GM23338 (cell line): ENCODE data around the gene PGM2. TPM values are rescaled to one million over a fixed set of nuclear protein-coding genes. Genes with fewer than 3 reads are reported as not detected.

Source experiments
- ATAC-seq: fragments of 200-7000 bp; cut with Tn5 transposase; 3 replicates; pipeline ENCODE4 v1.9.1; 2020
- DNase-seq: peaks from one replicate; pipeline ENCODE4 v3.0.0-alpha.2; 2015; ENCODE audit warnings: low spot score
- H2AFZ ChIP-seq: fragments of 200-600 bp; sonication (generic); 2 replicates; pipeline ENCODE4 v1.8.0; 2016; ENCODE audit warnings: antibody characterized with exemption, mild to moderate bottlenecking, moderate library complexity
- H3F3A ChIP-seq: fragments of 200-600 bp; sonication (generic); replicated peaks from 2 replicates; pipeline ENCODE4 v1.8.0; 2017; ENCODE audit warnings: antibody characterized with exemption, mixed run types, low read depth
- H3K27ac ChIP-seq: fragments of 200-600 bp; sonication (generic); 2 replicates; pipeline ENCODE4 v1.6.1; 2016; ENCODE audit warnings: low read depth
- H3K27me3 ChIP-seq: fragments of 200-600 bp; sonication (generic); 2 replicates; pipeline ENCODE4 v1.8.0; 2016; ENCODE audit warnings: mild to moderate bottlenecking, mixed run types, moderate library complexity; ENCODE audit not compliant: insufficient read depth
- H3K36me3 ChIP-seq: fragments of 200-600 bp; sonication (generic); 2 replicates; pipeline ENCODE4 v1.8.0; 2016; ENCODE audit warnings: mild to moderate bottlenecking; ENCODE audit not compliant: insufficient read depth
- H3K4me1 ChIP-seq: fragments of 200-600 bp; sonication (generic); 2 replicates; pipeline ENCODE4 v1.8.0; 2016; ENCODE audit warnings: mild to moderate bottlenecking, moderate library complexity; ENCODE audit not compliant: insufficient read depth
- H3K4me2 ChIP-seq: fragments of 200-600 bp; sonication (generic); 2 replicates; pipeline ENCODE4 v1.7.1; 2017; ENCODE audit warnings: mixed run types
- H3K4me3 ChIP-seq: fragments of 200-600 bp; sonication (generic); 2 replicates; pipeline ENCODE4 v1.6.1; 2016; ENCODE audit warnings: mixed run types
- H3K79me2 ChIP-seq: fragments of 200-600 bp; sonication (generic); replicated peaks from 2 replicates; pipeline ENCODE4 v1.8.0; 2017; ENCODE audit warnings: mild to moderate bottlenecking; ENCODE audit not compliant: insufficient read depth
- H3K9me2 ChIP-seq: fragments of 200-600 bp; sonication (generic); 2 replicates; pipeline ENCODE4 v1.8.0; 2017; ENCODE audit not compliant: insufficient read depth
- H4K20me1 ChIP-seq: fragments of 200-600 bp; sonication (generic); replicated peaks from 2 replicates; pipeline ENCODE4 v1.8.0; 2017; ENCODE audit warnings: mild to moderate bottlenecking; ENCODE audit not compliant: insufficient read depth
- H3K27ac Mint-ChIP-seq: 2 replicates; pipeline ENCODE4 v1.8.0; 2020; ENCODE audit warnings: inconsistent platforms, mild to moderate bottlenecking, moderate library complexity, mixed read lengths
- H3K27me3 Mint-ChIP-seq: 3 replicates; pipeline ENCODE4 v1.8.0; 2022; ENCODE audit warnings: low read depth, mild to moderate bottlenecking, moderate library complexity, mixed read lengths, inconsistent platforms; ENCODE audit not compliant: insufficient read depth, poor library complexity
- H3K36me3 Mint-ChIP-seq: 3 replicates; pipeline ENCODE4 v1.8.0; 2021; ENCODE audit warnings: low read depth, mild to moderate bottlenecking, inconsistent platforms, moderate library complexity, mixed read lengths
- H3K4me1 Mint-ChIP-seq: 3 replicates; pipeline ENCODE4 v1.8.0; 2020; ENCODE audit warnings: mild to moderate bottlenecking, inconsistent platforms, mixed read lengths
- H3K4me3 Mint-ChIP-seq: 3 replicates; pipeline ENCODE4 v1.8.0; 2021; ENCODE audit warnings: moderate library complexity, mild to moderate bottlenecking, inconsistent platforms, mixed read lengths
- H3K9me3 Mint-ChIP-seq: 3 replicates; pipeline ENCODE4 v1.8.0; 2020; ENCODE audit warnings: moderate library complexity, mild to moderate bottlenecking, inconsistent platforms, mixed read lengths
- EZH2 ChIP-seq: fragments of 200-600 bp; sonication (generic); IDR thresholded peaks from one replicate; pipeline ENCODE4 v1.8.0; 2017; ENCODE audit warnings: antibody characterized with exemption, mild to moderate bottlenecking, low read depth; ENCODE audit not compliant: unreplicated experiment
- NANOG ChIP-seq: IDR thresholded peaks from 2 replicates; pipeline ENCODE4 v1.6.1; 2016; ENCODE audit warnings: antibody characterized with exemption, borderline replicate concordance
- REST ChIP-seq: IDR thresholded peaks from one replicate; pipeline ENCODE4 v1.6.1; 2018; ENCODE audit warnings: antibody characterized with exemption; ENCODE audit not compliant: unreplicated experiment
- polyA plus RNA-seq: library from polyadenylated mRNA; unstranded; fragments of >200 nt; fragmentation: Nextera tagmentation; extraction: Ambion mirVana; gene quantifications from 2 replicates; pipeline ENCODE4 v1.2.1, GENCODE V29; 2016
- total RNA-seq: library from RNA; depleted of rRNA; stranded (reverse); fragments of >200 nt; shearing (Covaris generic); gene quantifications from 2 replicates; pipeline ENCODE4 v1.2.3, GENCODE V29; 2014
- TF ChIP-seq, protein P1 (sequence below): fragments of 250-450 bp; sonication (Bioruptor Pico); IDR thresholded peaks from 2 replicates; pipeline ENCODE4 v1.5.0; 2020; ENCODE audit warnings: mild to moderate bottlenecking, moderate library complexity

PGM2 gene
- total and polyA plus RNA-seq, 2 experiments from 2014 or later, result 11.4 to 30.8 TPM

- ATAC-seq (peak; percentile 65), DNase-seq (no peak)
- Histone ChIP-seq H3K9me2 (0 out of 2 replicates have a peak, but pooled peaks cover 3% of the 10 kb centered on the region), H3K4me1 (peaks cover 12% of the 10 kb centered on the region), H3F3A (no peaks in the 10 kb centered on the region; the same call in 1 of the 2 replicates), H2AFZ (peak overlapping the region; percentile 84; the same call in 1 of the 2 replicates), H4K20me1 (no peaks in the 10 kb centered on the region; the same call in none of the 2 replicates), H3K79me2 (peaks cover 14% of the 10 kb centered on the region), H3K27me3 (peaks cover 20% of the 10 kb centered on the region), H3K4me2 (peak overlapping the region; percentile 73), H3K4me3 (peak overlapping the region; percentile 56), H3K27ac (no peak overlapping the region), H3K36me3 (peaks cover 14% of the 10 kb centered on the region)
- no peaks in the 10 kb centered on the region for H3K9me3 Mint-ChIP-seq
- peaks cover 22% of the 10 kb centered on the region for H3K36me3 Mint-ChIP-seq
- peaks cover 18% of the 10 kb centered on the region for H3K4me1 Mint-ChIP-seq
- H3K4me3 Mint-ChIP-seq, result peak overlapping the region; percentile 78
- no peak overlapping the region for H3K27ac Mint-ChIP-seq
- peaks cover 13% of the 10 kb centered on the region for H3K27me3 Mint-ChIP-seq
- TF ChIP-seq REST (no peak), EZH2 (no peak), NANOG (no peak)
- TF ChIP-seq, protein P1, sequence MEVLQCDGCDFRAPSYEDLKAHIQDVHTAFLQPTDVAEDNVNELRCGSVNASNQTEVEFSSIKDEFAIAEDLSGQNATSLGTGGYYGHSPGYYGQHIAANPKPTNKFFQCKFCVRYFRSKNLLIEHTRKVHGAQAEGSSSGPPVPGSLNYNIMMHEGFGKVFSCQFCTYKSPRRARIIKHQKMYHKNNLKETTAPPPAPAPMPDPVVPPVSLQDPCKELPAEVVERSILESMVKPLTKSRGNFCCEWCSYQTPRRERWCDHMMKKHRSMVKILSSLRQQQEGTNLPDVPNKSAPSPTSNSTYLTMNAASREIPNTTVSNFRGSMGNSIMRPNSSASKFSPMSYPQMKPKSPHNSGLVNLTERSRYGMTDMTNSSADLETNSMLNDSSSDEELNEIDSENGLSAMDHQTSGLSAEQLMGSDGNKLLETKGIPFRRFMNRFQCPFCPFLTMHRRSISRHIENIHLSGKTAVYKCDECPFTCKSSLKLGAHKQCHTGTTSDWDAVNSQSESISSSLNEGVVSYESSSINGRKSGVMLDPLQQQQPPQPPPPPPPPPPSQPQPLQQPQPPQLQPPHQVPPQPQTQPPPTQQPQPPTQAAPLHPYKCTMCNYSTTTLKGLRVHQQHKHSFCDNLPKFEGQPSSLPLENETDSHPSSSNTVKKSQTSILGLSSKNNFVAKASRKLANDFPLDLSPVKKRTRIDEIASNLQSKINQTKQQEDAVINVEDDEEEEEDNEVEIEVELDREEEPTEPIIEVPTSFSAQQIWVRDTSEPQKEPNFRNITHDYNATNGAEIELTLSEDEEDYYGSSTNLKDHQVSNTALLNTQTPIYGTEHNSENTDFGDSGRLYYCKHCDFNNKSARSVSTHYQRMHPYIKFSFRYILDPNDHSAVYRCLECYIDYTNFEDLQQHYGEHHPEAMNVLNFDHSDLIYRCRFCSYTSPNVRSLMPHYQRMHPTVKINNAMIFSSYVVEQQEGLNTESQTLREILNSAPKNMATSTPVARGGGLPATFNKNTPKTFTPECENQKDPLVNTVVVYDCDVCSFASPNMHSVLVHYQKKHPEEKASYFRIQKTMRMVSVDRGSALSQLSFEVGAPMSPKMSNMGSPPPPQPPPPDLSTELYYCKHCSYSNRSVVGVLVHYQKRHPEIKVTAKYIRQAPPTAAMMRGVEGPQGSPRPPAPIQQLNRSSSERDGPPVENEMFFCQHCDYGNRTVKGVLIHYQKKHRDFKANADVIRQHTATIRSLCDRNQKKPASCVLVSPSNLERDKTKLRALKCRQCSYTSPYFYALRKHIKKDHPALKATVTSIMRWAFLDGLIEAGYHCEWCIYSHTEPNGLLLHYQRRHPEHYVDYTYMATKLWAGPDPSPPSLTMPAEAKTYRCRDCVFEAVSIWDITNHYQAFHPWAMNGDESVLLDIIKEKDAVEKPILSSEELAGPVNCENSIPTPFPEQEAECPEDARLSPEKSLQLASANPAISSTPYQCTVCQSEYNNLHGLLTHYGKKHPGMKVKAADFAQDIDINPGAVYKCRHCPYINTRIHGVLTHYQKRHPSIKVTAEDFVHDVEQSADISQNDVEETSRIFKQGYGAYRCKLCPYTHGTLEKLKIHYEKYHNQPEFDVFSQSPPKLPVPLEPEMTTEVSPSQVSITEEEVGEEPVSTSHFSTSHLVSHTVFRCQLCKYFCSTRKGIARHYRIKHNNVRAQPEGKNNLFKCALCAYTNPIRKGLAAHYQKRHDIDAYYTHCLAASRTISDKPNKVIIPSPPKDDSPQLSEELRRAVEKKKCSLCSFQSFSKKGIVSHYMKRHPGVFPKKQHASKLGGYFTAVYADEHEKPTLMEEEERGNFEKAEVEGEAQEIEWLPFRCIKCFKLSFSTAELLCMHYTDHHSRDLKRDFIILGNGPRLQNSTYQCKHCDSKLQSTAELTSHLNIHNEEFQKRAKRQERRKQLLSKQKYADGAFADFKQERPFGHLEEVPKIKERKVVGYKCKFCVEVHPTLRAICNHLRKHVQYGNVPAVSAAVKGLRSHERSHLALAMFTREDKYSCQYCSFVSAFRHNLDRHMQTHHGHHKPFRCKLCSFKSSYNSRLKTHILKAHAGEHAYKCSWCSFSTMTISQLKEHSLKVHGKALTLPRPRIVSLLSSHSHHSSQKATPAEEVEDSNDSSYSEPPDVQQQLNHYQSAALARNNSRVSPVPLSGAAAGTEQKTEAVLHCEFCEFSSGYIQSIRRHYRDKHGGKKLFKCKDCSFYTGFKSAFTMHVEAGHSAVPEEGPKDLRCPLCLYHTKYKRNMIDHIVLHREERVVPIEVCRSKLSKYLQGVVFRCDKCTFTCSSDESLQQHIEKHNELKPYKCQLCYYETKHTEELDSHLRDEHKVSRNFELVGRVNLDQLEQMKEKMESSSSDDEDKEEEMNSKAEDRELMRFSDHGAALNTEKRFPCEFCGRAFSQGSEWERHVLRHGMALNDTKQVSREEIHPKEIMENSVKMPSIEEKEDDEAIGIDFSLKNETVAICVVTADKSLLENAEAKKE, result no peak
Observed at GRCh38 chr4:37827030-37827685, 672 bp downstream of the PGM2 start.
